Upper lobe of left lung (tissue), 6 donors: ENCODE results near the gene SPATA2L. TPM values are rescaled to one million over a fixed set of nuclear protein-coding genes. Genes with fewer than 3 reads are reported as not detected.
"Not testable (repeated sequence)": the region's sequence is repeated elsewhere in the genome, so short reads cannot be mapped to it uniquely, and the experiment has no call there.

Experiments used
- ATAC-seq, 2 donors: fragments of 200-7000 bp; cut with Tn5 transposase; one replicate each; pipeline ENCODE4 v1.9.1; 2022; ENCODE audit warnings: mild to moderate bottlenecking in 2 of 2, moderate library complexity in 2 of 2; ENCODE audit not compliant: low FRiP score in 2 of 2
- DNase-seq, 2 donors: peaks; one replicate each; pipeline ENCODE4 v3.0.0-alpha.2; 2019 to 2020
- H3K27ac ChIP-seq, 4 donors: fragments of 200-600 bp; sonication (generic); one replicate each; pipeline ENCODE4 v1.5.1; 2016 to 2019
- H3K27me3 ChIP-seq, 4 donors: fragments of 200-600 bp; sonication (generic); one replicate each; pipeline ENCODE4 v1.5.1; 2017 to 2019
- H3K36me3 ChIP-seq, 4 donors: fragments of 200-600 bp; sonication (generic); one replicate each; pipeline ENCODE4 v1.5.1; 2016 to 2019
- H3K4me1 ChIP-seq, 4 donors: fragments of 200-600 bp; sonication (generic); one replicate each; pipeline ENCODE4 v1.5.1; 2018 to 2019
- H3K4me3 ChIP-seq, 4 donors: fragments of 200-600 bp; sonication (generic); one replicate each; pipeline ENCODE4 v1.5.1; 2017 to 2019; ENCODE audit warnings: mild to moderate bottlenecking in 2 of 4, moderate library complexity in 1 of 4
- H3K9me3 ChIP-seq, 4 donors: fragments of 200-600 bp; sonication (generic); one replicate each; pipeline ENCODE4 v1.5.1; 2018 to 2019
- CTCF ChIP-seq, 6 experiments: fragments of 450-650 bp in 4 of 6; fragments of 200-600 bp in 2 of 6; sonication (generic) in 2 of 6; IDR thresholded peaks; one replicate each; pipeline ENCODE4 v1.5.1; 2016 to 2019; ENCODE audit warnings: antibody characterized with exemption in 6 of 6
- EP300 ChIP-seq, 4 donors: sonication (generic); formaldehyde crosslinking; IDR thresholded peaks; one replicate each; pipeline ENCODE4 v1.5.1; 2017; ENCODE audit warnings: antibody characterized with exemption in 4 of 4, control low read depth in 2 of 4
- POLR2A ChIP-seq, 4 donors: fragments of 450-650 bp; IDR thresholded peaks; one replicate each; pipeline ENCODE4 v1.5.1; 2016 to 2017; ENCODE audit warnings: antibody characterized with exemption in 4 of 4, mild to moderate bottlenecking in 2 of 4
- POLR2AphosphoS5 ChIP-seq, 2 donors: sonication (generic); formaldehyde crosslinking; IDR thresholded peaks; one replicate each; pipeline ENCODE4 v1.5.1; 2017; ENCODE audit warnings: antibody characterized with exemption in 2 of 2
- WGBS, 2 donors: methylation state at CpG; one replicate each; pipeline ENCODE4 v1.1.5; 2017 to 2018; 5-methylcytosine and 5-hydroxymethylcytosine counted together
- total RNA-seq, 6 donors: library from RNA; depleted of rRNA in 4 of 6; stranded (reverse); fragments of >200 nt in 4 of 6; gene quantifications; one replicate each; pipeline versions ENCODE4 v1.1.0 to v1.2.1, GENCODE V29; 2016 to 2021
- donor health status: DM: no; HTN: no; CAD: no; lungs with moderate emphysema.
- donor health status: DM: no; HTN: yes; CAD: no; lungs with severe emphysema.

The SPATA2L gene
- total RNA-seq, 6 donors from 2014 or later = 11.5 to 49.3 (median 26.5) TPM

DNA sequence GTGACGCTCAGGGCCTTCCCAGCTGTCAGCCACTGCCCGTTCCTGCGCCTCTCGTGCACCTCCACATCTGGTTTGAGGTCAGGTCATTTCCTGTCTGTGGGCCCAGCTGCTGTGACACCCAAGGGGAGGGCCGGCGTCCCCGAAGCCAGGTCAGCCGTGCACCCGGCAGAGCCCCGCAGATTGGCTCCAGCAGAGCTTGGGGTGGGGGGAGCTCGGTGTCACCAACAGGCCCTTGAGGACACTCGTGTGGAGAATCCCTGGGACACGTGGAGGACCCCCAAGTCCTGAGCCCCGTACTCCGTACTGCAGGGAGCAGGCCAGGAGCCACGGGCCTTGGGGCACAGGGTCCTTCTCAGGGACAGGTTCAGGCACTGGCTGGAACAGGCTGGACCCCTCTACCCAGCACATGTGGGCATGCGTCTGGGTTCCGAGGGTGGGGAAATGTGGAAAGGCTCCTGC, 4.8 kb downstream of the SPATA2L start:
- H3K27ac ChIP-seq = peak overlapping the region in 1 of 4 donors; percentile 39
- DNase-seq (no peak), ATAC-seq (no peak)
- 75 to 78% methylated on average over 8 to 16 of the region's 18 CpGs for WGBS, 2 donors
- no peak for TF ChIP-seq CTCF (IDR thresholded peaks at IDR 0.05)
- TF ChIP-seq POLR2A (IDR thresholded peaks at IDR 0.05) = no peak
- no peak for TF ChIP-seq EP300 (IDR thresholded peaks at IDR 0.05)
- TF ChIP-seq POLR2AphosphoS5 (IDR thresholded peaks at IDR 0.05) = peak in 1 of 2 donors; percentile 17
- H3K4me3 ChIP-seq = no peak overlapping the region
- H3K27me3 ChIP-seq = no peaks in the 10 kb centered on the region
- H3K9me3 ChIP-seq = no peaks in the 10 kb centered on the region
- peaks cover 5 to 66% (median 50%) of the 10 kb centered on the region in 4 donors for H3K36me3 ChIP-seq
- H3K4me1 ChIP-seq = peaks cover 12 to 30% (median 17%) of the 10 kb centered on the region in 4 donors

DNA sequence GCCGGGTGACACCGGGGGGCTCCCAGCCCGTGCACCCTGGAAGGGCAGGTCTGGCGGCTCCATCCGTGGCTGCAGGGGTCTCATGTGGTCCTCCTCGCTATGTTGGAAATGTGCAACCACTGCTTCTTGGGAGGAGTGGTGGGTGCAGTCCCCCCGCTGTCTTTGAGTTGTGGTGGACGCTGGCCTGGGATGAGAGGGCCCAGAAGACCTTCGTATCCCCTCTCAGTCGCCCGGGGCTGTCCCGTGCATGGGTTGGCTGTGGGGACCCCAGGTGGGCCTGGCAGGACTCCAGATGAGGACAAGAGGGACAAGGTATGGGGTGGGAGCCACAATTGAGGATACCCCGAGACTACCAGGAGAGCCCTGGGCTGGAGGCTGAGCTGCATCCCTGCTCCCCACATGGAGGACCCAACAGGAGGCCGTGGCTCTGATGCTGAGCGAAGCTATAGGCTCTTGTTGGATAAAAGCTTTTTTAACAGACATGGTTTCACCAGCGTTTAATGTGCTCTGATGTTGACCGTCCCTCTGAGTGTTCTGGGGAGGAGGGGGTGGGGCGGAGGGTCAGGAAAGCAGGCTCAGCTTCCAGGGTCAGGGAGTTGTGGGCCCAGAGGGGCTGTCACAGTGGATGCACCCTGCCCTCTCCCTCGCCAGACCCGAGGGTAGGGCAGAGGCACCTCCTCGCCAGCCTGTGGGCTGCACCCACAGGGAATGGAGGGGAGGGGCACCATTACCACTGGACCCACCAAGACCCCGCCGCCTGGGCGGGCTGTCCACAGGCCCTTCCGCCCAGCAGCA, 5.4 kb downstream of the SPATA2L start:
- ATAC-seq (no peak), DNase-seq (no peak)
- H3K27me3 ChIP-seq = no peaks in the 10 kb centered on the region
- no peak overlapping the region for H3K4me3 ChIP-seq
- no peaks in the 10 kb centered on the region for H3K9me3 ChIP-seq
- peak overlapping the region in 1 of 4 donors; percentile 39 for H3K27ac ChIP-seq
- TF ChIP-seq CTCF (IDR thresholded peaks at IDR 0.05) = no peak
- TF ChIP-seq POLR2A (IDR thresholded peaks at IDR 0.05) = peak in 1 of 4 donors; percentile 16
- TF ChIP-seq EP300 (IDR thresholded peaks at IDR 0.05) = no peak
- H3K36me3 ChIP-seq = peaks cover 5 to 72% (median 56%) of the 10 kb centered on the region in 4 donors
- peaks cover 12 to 28% (median 16%) of the 10 kb centered on the region in 4 donors for H3K4me1 ChIP-seq
- WGBS, 2 donors = 78 to 83% methylated on average over 14 to 19 of the region's 25 CpGs

DNA sequence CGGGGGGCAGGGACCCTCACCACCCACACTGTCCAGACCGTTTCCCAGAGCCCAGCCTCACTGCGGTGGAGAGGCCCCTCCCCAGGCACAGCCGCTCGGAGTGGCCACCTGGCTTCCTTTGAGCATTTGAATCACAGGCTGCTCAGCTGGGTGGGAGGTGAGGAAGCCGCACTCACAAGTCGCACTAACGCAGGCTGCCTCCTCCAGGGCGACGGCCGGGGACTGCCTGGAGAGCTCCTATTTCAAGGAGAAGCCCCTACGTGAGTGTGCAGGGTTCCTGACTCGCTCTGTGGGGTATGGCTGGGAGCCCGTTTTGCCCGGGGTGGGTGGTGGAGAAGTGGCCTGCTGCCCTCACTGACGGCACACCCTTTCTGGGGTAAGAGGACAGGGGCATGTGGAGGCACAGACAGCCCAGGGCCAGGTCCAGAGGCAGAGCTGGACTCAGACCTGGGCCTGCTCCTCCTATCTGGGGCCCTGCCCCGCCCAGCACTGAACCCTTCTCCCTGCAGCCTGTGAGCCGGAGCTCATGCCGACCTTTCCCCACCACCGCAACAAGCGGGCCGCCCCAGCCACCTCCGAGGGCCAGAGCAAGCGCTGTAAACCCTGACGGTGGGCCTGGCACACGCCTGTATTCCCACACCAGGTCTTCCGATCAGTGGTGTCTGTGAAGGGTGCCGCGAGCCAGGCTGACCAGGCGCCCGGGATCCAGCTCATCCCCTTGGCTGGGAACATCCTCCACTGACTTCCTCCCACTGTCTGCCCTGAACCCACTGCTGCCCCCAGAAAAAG, 6.2 kb downstream of the SPATA2L start:
- H3K4me1 ChIP-seq = peaks cover 6 to 20% (median 8%) of the 10 kb centered on the region in 4 donors
- DNase-seq (no peak), ATAC-seq (no peak)
- no peak for TF ChIP-seq POLR2A (IDR thresholded peaks at IDR 0.05)
- TF ChIP-seq CTCF (IDR thresholded peaks at IDR 0.05) = no peak
- TF ChIP-seq EP300 (IDR thresholded peaks at IDR 0.05) = no peak
- no peak for TF ChIP-seq POLR2AphosphoS5 (IDR thresholded peaks at IDR 0.05)
- 92 to 93% methylated on average over 26 to 31 of the region's 31 CpGs for WGBS, 2 donors
- no peak overlapping the region for H3K4me3 ChIP-seq
- H3K27ac ChIP-seq = no peak overlapping the region
- peaks cover 5 to 80% (median 62%) of the 10 kb centered on the region in 4 donors for H3K36me3 ChIP-seq
- H3K9me3 ChIP-seq = no peaks in the 10 kb centered on the region
- H3K27me3 ChIP-seq = no peaks in the 10 kb centered on the region

GRCh38 chr16:89694784-89695085, 6.8 kb downstream of the SPATA2L start:
- not testable (repeated sequence) for H3K4me3 ChIP-seq, DNase-seq, ATAC-seq, H3K27me3 ChIP-seq, H3K9me3 ChIP-seq, H3K27ac ChIP-seq
- 92% methylated on average over 23 of the region's 23 CpGs; no CpG with 5 or more reads in 1 of the 2 donors for WGBS, 2 donors
- H3K36me3 ChIP-seq = peaks cover 5 to 83% (median 63%) of the 10 kb centered on the region in 4 donors
- H3K4me1 ChIP-seq = peaks cover 2 to 14% (median 3%) of the 10 kb centered on the region in 4 donors
